Stimulated activated CD4-positive, alpha-beta T cell treated with anti-CD3 and anti-CD28 coated beads, Interleukin-12 subunit alpha, Interleukin-12 subunit beta, amount 100 ng/mL, for 4 hours (primary cell): ENCODE measurements around the gene CAMK2D.

Experiments used
- DNase-seq: peaks from one replicate; pipeline ENCODE4 v3.0.0-alpha.2; 2020

CAMK2D gene

GRCh38 chr4:113762186-113763028, 869 bp upstream of the CAMK2D start:
- peak; percentile 96 for DNase-seq

GRCh38 chr4:113760795-113761619, 531 bp downstream of the CAMK2D start:
- peak; percentile 55 for DNase-seq

GRCh38 chr4:113760094-113760794, 1.3 kb downstream of the CAMK2D start:
- DNase-seq: peak; percentile 36

- no peak for DNase-seq
These were observed 1.8 kb downstream of the CAMK2D start for GRCh38 chr4:113759696-113760093.

GRCh38 chr4:113758372-113758771, 3.2 kb downstream of the CAMK2D start:
- DNase-seq: no peak

- DNase-seq: no peak
These were observed 4.1 kb downstream of the CAMK2D start for GRCh38 chr4:113757486-113757885.

- DNase-seq: no peak
These were observed 5.5 kb downstream of the CAMK2D start for GRCh38 chr4:113756005-113756410.

GRCh38 chr4:113750734-113751133, 10.8 kb downstream of the CAMK2D start:
- no peak for DNase-seq

GRCh38 chr4:113750296-113750695, 11.2 kb downstream of the CAMK2D start:
- no peak for DNase-seq

- DNase-seq: no peak
These were observed 12.4 kb downstream of the CAMK2D start for GRCh38 chr4:113749178-113749577.

GRCh38 chr4:113747949-113748348, 13.6 kb downstream of the CAMK2D start:
- DNase-seq: no peak

GRCh38 chr4:113745711-113746110, 15.8 kb downstream of the CAMK2D start:
- no peak for DNase-seq

- no peak for DNase-seq
These were observed 16.8 kb downstream of the CAMK2D start for GRCh38 chr4:113744667-113745240.

GRCh38 chr4:113743690-113744089, 17.8 kb downstream of the CAMK2D start:
- no peak for DNase-seq

GRCh38 chr4:113742643-113743042, 18.9 kb downstream of the CAMK2D start:
- DNase-seq: no peak

- no peak for DNase-seq
These were observed 19.6 kb downstream of the CAMK2D start for GRCh38 chr4:113741956-113742355.

GRCh38 chr4:113740857-113741379, 20.6 kb downstream of the CAMK2D start:
- no peak for DNase-seq

- DNase-seq: no peak
These were observed 22.3 kb downstream of the CAMK2D start for GRCh38 chr4:113739197-113739596.

- DNase-seq: no peak
These were observed 23.3 kb downstream of the CAMK2D start for GRCh38 chr4:113738251-113738650.

- no peak for DNase-seq
These were observed 27.9 kb downstream of the CAMK2D start for GRCh38 chr4:113733685-113734084.

GRCh38 chr4:113732967-113733527, 28.5 kb downstream of the CAMK2D start:
- no peak for DNase-seq

- DNase-seq: no peak
These were observed 30.9 kb downstream of the CAMK2D start for GRCh38 chr4:113730467-113731216.
